Liver (tissue), 9 donors: ENCODE results near the gene MAPK4. TPM values are rescaled to one million over a fixed set of nuclear protein-coding genes. Genes with fewer than 3 reads are reported as not detected.
"Not testable (repeated sequence)": the region's sequence is repeated elsewhere in the genome, so short reads cannot be mapped to it uniquely, and the experiment has no call there.

Source experiments
- DNase-seq: peaks from one replicate; pipeline ENCODE4 v3.0.0-alpha.2; 2017; ENCODE audit warnings: low spot score
- H3K27ac ChIP-seq, 2 donors: one replicate each; pipeline ENCODE4 v1.7.0; 2013; ENCODE audit warnings: inconsistent platforms in 2 of 2, low read length in 2 of 2, control low read depth in 1 of 2, low read depth in 1 of 2, mild to moderate bottlenecking in 1 of 2
- H3K27me3 ChIP-seq, 4 donors: one replicate each; pipeline versions ENCODE4 v1.6.1 to v1.7.0; 2013; ENCODE audit warnings: low read length in 3 of 4, inconsistent platforms in 1 of 4, mild to moderate bottlenecking in 1 of 4, moderate library complexity in 1 of 4; ENCODE audit not compliant: control insufficient read depth in 4 of 4, insufficient read depth in 4 of 4
- H3K36me3 ChIP-seq, 4 donors: one replicate each; pipeline versions ENCODE4 v1.6.1 to v1.7.0; 2013; ENCODE audit warnings: low read length in 3 of 4, mild to moderate bottlenecking in 3 of 4, low read depth in 1 of 4, moderate library complexity in 1 of 4; ENCODE audit not compliant: control insufficient read depth in 4 of 4, insufficient read depth in 3 of 4
- H3K4me1 ChIP-seq, 4 donors: one replicate each; pipeline versions ENCODE4 v1.6.1 to v1.7.0; 2013; ENCODE audit warnings: low read length in 3 of 4, mild to moderate bottlenecking in 3 of 4, moderate library complexity in 1 of 4; ENCODE audit not compliant: control insufficient read depth in 4 of 4, insufficient read depth in 4 of 4
- H3K4me3 ChIP-seq, 3 donors: one replicate each; pipeline versions ENCODE4 v1.6.1 to v1.7.0; 2013; ENCODE audit warnings: low read length in 3 of 3, control low read depth in 1 of 3, low read depth in 1 of 3, mild to moderate bottlenecking in 1 of 3
- H3K9ac ChIP-seq, 2 donors: one replicate each; pipeline ENCODE4 v1.7.0; 2013; ENCODE audit warnings: low read length in 2 of 2, mild to moderate bottlenecking in 2 of 2, moderate library complexity in 2 of 2, control low read depth in 1 of 2, low read depth in 1 of 2
- H3K9me3 ChIP-seq, 4 donors: one replicate each; pipeline versions ENCODE4 v1.6.1 to v1.7.0; 2013; ENCODE audit warnings: low read length in 3 of 4; ENCODE audit not compliant: control insufficient read depth in 4 of 4
- FOXA1 ChIP-seq: IDR thresholded peaks from 2 replicates; pipeline ENCODE4 v1.6.1; 2016; ENCODE audit warnings: antibody characterized with exemption
- FOXA2 ChIP-seq: IDR thresholded peaks from 2 replicates; pipeline ENCODE4 v1.6.1; 2016; ENCODE audit warnings: antibody characterized with exemption
- GABPA ChIP-seq, 2 donors: IDR thresholded peaks in 1 of 2; conservative IDR thresholded peaks in 1 of 2; 2 replicates each; pipeline ENCODE4 v1.6.1; 2016; ENCODE audit warnings: antibody characterized with exemption in 2 of 2, mild to moderate bottlenecking in 1 of 2, moderate library complexity in 1 of 2
- HNF4A ChIP-seq, 2 donors: conservative IDR thresholded peaks; 2 replicates each; pipeline ENCODE4 v1.6.1; 2016; ENCODE audit warnings: antibody characterized with exemption in 2 of 2, mild to moderate bottlenecking in 2 of 2
- HNF4G ChIP-seq: IDR thresholded peaks from 2 replicates; pipeline ENCODE4 v1.6.1; 2016; ENCODE audit warnings: antibody characterized with exemption
- JUND ChIP-seq, 2 donors: IDR thresholded peaks; 2 replicates each; pipeline ENCODE4 v1.6.1; 2016; ENCODE audit warnings: antibody characterized with exemption in 2 of 2
- RAD21 ChIP-seq, 2 donors: IDR thresholded peaks; 2 replicates each; pipeline ENCODE4 v1.6.1; 2016; ENCODE audit warnings: antibody characterized with exemption in 2 of 2, mild to moderate bottlenecking in 2 of 2
- RXRA ChIP-seq, 2 donors: IDR thresholded peaks; 2 replicates each; pipeline ENCODE4 v1.6.1; 2017 to 2018; ENCODE audit warnings: antibody characterized with exemption in 2 of 2, mild to moderate bottlenecking in 1 of 2
- SP1 ChIP-seq: IDR thresholded peaks from 2 replicates; pipeline ENCODE4 v1.6.1; 2018; ENCODE audit warnings: antibody characterized with exemption, mild to moderate bottlenecking
- TAF1 ChIP-seq: conservative IDR thresholded peaks from 2 replicates; pipeline ENCODE4 v1.6.1; 2016; ENCODE audit warnings: antibody characterized with exemption, mild to moderate bottlenecking
- YY1 ChIP-seq: IDR thresholded peaks from 2 replicates; pipeline ENCODE4 v1.6.1; 2016; ENCODE audit warnings: antibody characterized with exemption, mild to moderate bottlenecking
- WGBS: extraction: QIAGEN DNeasy Blood & Tissue Kit; methylation state at CpG from one replicate; pipeline ENCODE4 v1.1.7; 2013; 5-methylcytosine and 5-hydroxymethylcytosine counted together
- polyA plus RNA-seq, 2 donors: library from polyadenylated mRNA; stranded (reverse) in 1 of 2; unstranded in 1 of 2; fragments of 200-250 nt in 1 of 2; fragments of >200 nt in 1 of 2; fragmentation: Nextera tagmentation in 1 of 2; extraction: Ambion mirVana in 1 of 2; gene quantifications; one replicate each; pipeline versions ENCODE4 v1.2.1 to v1.2.3, GENCODE V29; 2013 to 2015
- total RNA-seq, 2 donors: library from RNA; depleted of rRNA; stranded (reverse); fragments of >200 nt; gene quantifications; one replicate each; pipeline ENCODE4 v1.2.3, GENCODE V29; 2014
- TF ChIP-seq, protein P1 (sequence below): IDR thresholded peaks from 2 replicates; pipeline ENCODE4 v1.6.1; 2016; ENCODE audit warnings: antibody characterized with exemption
- TF ChIP-seq, protein P2 (sequence below): IDR thresholded peaks from 2 replicates; pipeline ENCODE4 v1.6.1; 2016; ENCODE audit warnings: antibody characterized with exemption
- TF ChIP-seq, protein P3 (sequence below): fragments of 150-350 bp; IDR thresholded peaks from 2 replicates; pipeline ENCODE4 v1.5.1; 2017; ENCODE audit warnings: improper control_type of control experiment, low read depth, low read length; ENCODE audit not compliant: missing input control
- TF ChIP-seq, protein P4 (sequence below): IDR thresholded peaks from 2 replicates; pipeline ENCODE4 v1.6.1; 2016; ENCODE audit warnings: antibody characterized with exemption, mild to moderate bottlenecking
- TF ChIP-seq, protein P5 (sequence below): IDR thresholded peaks from 2 replicates; pipeline ENCODE4 v1.6.1; 2016; ENCODE audit warnings: antibody characterized with exemption
- donor health status: healthy.
- donor health status: healthy.
- donor health status: healthy.
- donor health status: healthy.
- donor health status: healthy.

Gene MAPK4
- total RNA-seq (1 to 10 TPM in 1 of 2 donors, under 1 TPM in 1; under 0.01 to 4.9 TPM), polyA plus RNA-seq (1 to 10 TPM; 1.1 to 1.9 TPM)

DNA sequence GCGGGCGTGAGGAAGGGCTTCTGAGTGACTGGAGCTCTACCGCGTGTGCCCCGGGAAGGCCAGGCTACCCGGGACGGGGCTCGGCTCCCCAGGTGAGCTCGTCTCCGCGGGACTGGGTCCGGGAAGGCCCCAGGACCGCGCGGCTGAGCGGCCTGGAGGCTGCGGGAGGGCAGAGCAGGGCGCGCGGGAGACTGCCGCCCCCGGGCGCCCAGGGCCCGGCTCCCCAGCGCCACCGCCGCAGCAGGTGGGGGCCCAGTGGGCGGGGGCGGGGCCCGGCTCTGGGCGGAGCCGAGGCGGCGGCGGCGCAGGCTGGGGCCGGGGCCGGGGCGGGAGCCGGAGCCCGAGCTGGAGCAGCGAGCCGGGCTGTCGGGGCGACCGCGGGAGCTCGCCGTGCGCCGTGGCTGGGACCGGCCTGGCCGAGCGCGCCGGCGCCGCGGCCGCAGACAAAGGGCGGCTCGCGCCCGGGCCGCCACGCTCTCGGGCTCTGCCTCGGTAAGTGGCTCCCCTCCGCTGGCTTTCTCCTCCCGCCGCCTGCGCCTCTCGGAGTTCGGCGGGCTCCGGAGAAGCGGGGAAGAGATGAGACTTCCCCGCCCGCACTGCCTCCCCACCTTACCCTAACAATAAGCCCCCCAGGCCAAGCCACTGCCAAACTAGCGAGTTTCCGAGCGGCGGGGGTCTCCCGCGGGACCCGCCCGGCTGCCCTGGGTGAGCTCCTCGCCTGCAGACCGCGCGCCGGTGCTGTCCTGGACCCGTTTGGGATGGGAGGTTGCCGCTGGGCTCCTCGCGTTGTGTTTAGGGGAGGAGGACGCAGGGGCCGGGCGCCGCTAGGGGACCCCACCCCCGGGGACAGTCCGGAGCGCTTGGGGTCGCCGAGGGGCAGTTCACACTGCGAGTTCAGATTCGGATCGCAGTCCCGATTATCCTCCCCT, at the start of gene MAPK4:
TSS of gene MAPK4 (plus strand) at position 336 of the 929 bp plus-strand sequence. CDS start 103,872 bp downstream, outside the sequence.
- Histone ChIP-seq H3K27me3 (no peaks in the 10 kb centered on the region), H3K36me3 (no peaks in the 10 kb centered on the region), H3K9me3 (peaks cover 0 to under 1% (median 0%) of the 10 kb centered on the region in 4 donors), H3K4me1 (peaks cover 0 to 10% (median 3%) of the 10 kb centered on the region in 4 donors), H3K27ac (peak within 1 kb of the TSS; percentile 60 to 66), H3K9ac (peak within 1 kb of the TSS in 1 of 2 donors; percentile 43), H3K4me3 (peak within 1 kb of the TSS; percentile 60 to 76 (median 65))
- WGBS = under 1% methylated on average over 109 of the region's 109 CpGs
- TF ChIP-seq YY1 (no peak), SP1 (no peak), FOXA1 (no peak), RAD21 (IDR thresholded peaks at IDR 0.05) (no peak), JUND (IDR thresholded peaks at IDR 0.05) (no peak), TAF1 (no peak), HNF4A (conservative IDR thresholded peaks at IDR 0.05) (no peak), FOXA2 (no peak), RXRA (IDR thresholded peaks at IDR 0.05) (no peak), GABPA (IDR thresholded peaks at IDR 0.05 in 1 of 2, conservative IDR thresholded peaks at IDR 0.05 in 1 of 2) (no peak), HNF4G (no peak)
- TF ChIP-seq, protein P1, sequence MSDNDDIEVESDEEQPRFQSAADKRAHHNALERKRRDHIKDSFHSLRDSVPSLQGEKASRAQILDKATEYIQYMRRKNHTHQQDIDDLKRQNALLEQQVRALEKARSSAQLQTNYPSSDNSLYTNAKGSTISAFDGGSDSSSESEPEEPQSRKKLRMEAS = no peak
- TF ChIP-seq, protein P2, sequence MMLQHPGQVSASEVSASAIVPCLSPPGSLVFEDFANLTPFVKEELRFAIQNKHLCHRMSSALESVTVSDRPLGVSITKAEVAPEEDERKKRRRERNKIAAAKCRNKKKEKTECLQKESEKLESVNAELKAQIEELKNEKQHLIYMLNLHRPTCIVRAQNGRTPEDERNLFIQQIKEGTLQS = no peak
- TF ChIP-seq, protein P3, sequence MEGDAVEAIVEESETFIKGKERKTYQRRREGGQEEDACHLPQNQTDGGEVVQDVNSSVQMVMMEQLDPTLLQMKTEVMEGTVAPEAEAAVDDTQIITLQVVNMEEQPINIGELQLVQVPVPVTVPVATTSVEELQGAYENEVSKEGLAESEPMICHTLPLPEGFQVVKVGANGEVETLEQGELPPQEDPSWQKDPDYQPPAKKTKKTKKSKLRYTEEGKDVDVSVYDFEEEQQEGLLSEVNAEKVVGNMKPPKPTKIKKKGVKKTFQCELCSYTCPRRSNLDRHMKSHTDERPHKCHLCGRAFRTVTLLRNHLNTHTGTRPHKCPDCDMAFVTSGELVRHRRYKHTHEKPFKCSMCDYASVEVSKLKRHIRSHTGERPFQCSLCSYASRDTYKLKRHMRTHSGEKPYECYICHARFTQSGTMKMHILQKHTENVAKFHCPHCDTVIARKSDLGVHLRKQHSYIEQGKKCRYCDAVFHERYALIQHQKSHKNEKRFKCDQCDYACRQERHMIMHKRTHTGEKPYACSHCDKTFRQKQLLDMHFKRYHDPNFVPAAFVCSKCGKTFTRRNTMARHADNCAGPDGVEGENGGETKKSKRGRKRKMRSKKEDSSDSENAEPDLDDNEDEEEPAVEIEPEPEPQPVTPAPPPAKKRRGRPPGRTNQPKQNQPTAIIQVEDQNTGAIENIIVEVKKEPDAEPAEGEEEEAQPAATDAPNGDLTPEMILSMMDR = no peak
- TF ChIP-seq, protein P4, sequence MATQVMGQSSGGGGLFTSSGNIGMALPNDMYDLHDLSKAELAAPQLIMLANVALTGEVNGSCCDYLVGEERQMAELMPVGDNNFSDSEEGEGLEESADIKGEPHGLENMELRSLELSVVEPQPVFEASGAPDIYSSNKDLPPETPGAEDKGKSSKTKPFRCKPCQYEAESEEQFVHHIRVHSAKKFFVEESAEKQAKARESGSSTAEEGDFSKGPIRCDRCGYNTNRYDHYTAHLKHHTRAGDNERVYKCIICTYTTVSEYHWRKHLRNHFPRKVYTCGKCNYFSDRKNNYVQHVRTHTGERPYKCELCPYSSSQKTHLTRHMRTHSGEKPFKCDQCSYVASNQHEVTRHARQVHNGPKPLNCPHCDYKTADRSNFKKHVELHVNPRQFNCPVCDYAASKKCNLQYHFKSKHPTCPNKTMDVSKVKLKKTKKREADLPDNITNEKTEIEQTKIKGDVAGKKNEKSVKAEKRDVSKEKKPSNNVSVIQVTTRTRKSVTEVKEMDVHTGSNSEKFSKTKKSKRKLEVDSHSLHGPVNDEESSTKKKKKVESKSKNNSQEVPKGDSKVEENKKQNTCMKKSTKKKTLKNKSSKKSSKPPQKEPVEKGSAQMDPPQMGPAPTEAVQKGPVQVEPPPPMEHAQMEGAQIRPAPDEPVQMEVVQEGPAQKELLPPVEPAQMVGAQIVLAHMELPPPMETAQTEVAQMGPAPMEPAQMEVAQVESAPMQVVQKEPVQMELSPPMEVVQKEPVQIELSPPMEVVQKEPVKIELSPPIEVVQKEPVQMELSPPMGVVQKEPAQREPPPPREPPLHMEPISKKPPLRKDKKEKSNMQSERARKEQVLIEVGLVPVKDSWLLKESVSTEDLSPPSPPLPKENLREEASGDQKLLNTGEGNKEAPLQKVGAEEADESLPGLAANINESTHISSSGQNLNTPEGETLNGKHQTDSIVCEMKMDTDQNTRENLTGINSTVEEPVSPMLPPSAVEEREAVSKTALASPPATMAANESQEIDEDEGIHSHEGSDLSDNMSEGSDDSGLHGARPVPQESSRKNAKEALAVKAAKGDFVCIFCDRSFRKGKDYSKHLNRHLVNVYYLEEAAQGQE = no peak
- TF ChIP-seq, protein P5, sequence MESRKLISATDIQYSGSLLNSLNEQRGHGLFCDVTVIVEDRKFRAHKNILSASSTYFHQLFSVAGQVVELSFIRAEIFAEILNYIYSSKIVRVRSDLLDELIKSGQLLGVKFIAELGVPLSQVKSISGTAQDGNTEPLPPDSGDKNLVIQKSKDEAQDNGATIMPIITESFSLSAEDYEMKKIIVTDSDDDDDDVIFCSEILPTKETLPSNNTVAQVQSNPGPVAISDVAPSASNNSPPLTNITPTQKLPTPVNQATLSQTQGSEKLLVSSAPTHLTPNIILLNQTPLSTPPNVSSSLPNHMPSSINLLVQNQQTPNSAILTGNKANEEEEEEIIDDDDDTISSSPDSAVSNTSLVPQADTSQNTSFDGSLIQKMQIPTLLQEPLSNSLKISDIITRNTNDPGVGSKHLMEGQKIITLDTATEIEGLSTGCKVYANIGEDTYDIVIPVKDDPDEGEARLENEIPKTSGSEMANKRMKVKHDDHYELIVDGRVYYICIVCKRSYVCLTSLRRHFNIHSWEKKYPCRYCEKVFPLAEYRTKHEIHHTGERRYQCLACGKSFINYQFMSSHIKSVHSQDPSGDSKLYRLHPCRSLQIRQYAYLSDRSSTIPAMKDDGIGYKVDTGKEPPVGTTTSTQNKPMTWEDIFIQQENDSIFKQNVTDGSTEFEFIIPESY = no peak
- peak; percentile 36 for DNase-seq

DNA sequence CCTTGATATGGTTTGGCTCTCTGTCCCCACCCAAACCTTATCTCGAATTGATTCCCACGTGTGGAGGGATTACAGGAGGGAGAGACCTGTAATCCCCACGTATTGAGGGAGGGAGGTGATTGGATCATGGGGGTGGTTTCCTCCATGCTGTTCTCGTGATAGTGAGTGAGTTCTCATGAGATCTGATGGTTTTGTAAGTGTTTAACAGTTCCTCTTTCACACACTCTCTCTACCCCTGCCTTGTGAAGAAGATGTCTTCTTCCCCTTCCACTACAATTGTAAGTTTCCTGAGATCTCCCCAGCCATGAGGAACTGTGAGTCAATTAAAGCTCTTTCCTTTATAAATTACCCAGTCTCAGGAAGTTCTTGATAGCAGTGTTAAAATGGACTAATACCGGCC, 42.6 kb upstream of the MAPK4 start:
- H3K36me3 ChIP-seq, H3K4me1 ChIP-seq, DNase-seq, H3K9ac ChIP-seq, H3K9me3 ChIP-seq, H3K27me3 ChIP-seq, H3K27ac ChIP-seq, H3K4me3 ChIP-seq: not testable (repeated sequence)
- 74% methylated on average over 5 of the region's 5 CpGs for WGBS
